ENCODE results near the gene BANF1.
"Not testable (repeated sequence)": the region's sequence is repeated elsewhere in the genome, so short reads cannot be mapped to it uniquely, and the experiment has no call there.

The BANF1 gene

DNA sequence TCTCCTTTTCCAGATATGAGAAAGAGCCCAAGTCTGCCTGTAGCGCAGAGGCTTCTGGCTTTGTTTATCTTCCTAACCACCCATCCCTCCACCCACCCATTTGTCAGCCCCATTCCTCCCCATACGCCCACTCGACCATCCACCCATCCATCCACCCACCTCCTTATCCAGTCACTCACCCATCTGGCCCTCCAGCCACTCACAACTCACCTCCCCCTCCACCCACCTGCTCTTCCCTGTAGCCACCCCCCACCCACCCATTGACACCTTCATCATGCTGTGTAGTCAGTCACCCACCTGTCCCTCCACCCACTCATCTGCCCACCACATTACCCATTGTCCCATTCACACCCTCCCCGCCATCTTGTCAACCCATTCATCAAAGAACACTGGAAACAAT lies 15.0 kb downstream of the BANF1 start:
- Mint-ChIP-seq H3K27ac (ENCODE audit: low read depth) (no peak overlapping the region), H3K36me3 (ENCODE audit: insufficient read depth) (no peaks in the 10 kb centered on the region), H3K27me3 (peaks cover 1% of the 10 kb centered on the region), H3K9me3 (no peaks in the 10 kb centered on the region), H3K4me3 (no peak overlapping the region), H3K4me1 (peaks cover 4% of the 10 kb centered on the region)
- no peak for ATAC-seq (replicated peaks; ENCODE audit: extremely low read depth, poor library complexity, severe bottlenecking)
- no peak for DNase-seq (ENCODE audit: low spot score in 2 of 2)

DNA sequence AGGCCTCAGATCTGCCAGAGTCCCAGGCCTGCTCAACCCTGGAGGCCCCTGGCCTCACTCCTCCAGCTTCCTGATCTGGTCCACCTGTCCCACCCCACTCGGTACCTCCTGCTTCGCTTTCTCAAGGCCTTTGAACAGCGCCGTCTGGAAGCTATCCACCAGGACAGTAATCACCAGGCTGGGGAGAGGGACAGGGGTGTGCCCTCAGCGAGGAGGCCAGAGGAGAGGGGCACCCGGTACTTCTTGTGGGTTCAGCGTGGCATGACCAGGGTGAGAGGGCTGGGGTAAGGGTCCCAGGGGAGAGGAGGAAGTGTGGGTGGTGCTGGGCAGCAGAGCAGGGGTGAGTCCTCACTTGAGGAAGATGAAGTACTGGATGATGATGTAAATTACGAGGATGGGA lies 17.9 kb downstream of the BANF1 start:
- Mint-ChIP-seq H3K27me3 (peaks cover 9% of the 10 kb centered on the region), H3K9me3 (no peaks in the 10 kb centered on the region), H3K27ac (ENCODE audit: low read depth) (no peak overlapping the region), H3K4me1 (peaks cover 9% of the 10 kb centered on the region), H3K36me3 (ENCODE audit: insufficient read depth) (no peaks in the 10 kb centered on the region), H3K4me3 (no peak overlapping the region)
- ATAC-seq (replicated peaks; ENCODE audit: extremely low read depth, poor library complexity, severe bottlenecking) = no peak
- DNase-seq (ENCODE audit: low spot score in 2 of 2) = no peak

DNA sequence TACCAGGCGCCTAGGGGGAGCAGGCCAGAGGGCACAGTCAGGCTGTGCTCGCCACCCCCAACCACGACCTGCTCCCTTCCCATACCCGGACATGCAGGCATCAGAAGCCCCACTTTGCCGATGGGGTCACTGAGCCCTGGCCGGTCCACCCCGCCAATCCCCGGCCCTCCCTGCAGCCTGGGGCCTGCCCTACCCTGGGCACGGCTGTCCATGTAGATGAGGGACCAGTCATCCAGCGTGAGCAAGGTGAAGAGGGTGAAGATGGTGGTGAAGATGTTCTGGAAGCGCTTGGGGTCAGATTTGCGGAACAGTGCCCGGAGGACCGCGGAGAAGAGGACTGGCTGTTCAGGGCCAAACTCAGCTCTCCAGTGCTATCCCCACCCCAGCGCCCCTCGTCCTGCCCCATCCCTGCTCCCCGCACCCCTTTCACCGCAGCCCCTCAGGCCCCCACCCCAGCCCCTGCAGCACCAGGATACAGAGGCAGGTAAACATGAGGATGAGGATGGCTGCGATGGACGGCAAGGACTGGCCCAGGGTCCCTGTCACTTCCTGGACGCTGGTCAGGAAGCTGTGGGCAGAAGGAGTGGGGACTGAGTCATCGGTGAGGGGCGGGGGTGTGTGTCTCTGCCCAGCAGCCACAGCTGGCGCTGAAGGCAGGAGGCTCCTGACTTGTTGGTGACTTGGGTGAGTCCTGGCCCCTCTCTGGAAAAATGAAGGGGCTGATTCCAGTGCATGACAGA lies 18.5 kb downstream of the BANF1 start:
- Mint-ChIP-seq H3K4me3 (no peak overlapping the region), H3K27me3 (peaks cover 9% of the 10 kb centered on the region), H3K27ac (ENCODE audit: low read depth) (no peak overlapping the region), H3K4me1 (peaks cover 9% of the 10 kb centered on the region), H3K36me3 (ENCODE audit: insufficient read depth) (no peaks in the 10 kb centered on the region), H3K9me3 (no peaks in the 10 kb centered on the region)
- no peak for ATAC-seq (replicated peaks; ENCODE audit: extremely low read depth, poor library complexity, severe bottlenecking)
- no peak for DNase-seq (ENCODE audit: low spot score in 2 of 2)

DNA sequence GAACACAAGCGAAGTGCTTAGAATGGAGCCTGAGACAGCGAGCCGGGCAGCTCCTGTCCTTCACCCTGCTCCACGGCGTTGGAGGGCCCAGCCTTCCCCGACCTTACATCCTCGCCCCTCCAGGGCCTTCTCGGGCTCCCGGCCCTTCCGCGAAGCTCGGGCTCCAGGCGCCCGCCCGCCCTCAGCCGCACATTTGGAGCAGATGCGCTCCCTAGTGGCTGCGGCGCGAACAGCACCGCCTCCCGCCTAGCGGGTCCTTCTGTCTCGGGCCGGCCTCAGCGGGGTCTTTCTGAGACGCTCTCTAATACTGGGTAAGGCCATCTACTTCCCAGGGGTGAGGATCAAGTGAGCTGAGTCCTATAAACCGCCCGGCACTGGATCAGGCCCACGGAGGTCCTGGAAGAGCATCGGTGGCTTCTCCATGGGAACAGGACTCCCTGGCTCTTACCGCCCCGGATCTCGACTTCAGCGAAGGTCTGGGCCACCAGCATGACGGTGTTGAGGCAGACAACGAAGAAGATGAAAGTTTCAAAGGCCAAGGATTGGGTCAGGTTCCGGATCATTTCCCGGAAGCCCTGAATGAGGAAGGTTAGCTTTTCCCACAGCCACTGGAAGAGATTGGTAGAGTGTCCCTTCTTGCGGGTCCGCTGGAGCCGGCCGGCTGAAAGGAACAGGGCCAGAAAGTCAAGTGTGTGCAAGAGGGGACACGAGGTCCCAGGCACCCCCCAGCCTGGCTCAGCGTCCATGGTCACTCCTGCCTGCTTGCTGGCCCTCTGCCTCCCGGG lies 20.3 kb downstream of the BANF1 start:
- no peak overlapping the region for H3K27ac Mint-ChIP-seq (ENCODE audit: low read depth)
- H3K9me3 Mint-ChIP-seq = no peaks in the 10 kb centered on the region
- ATAC-seq (replicated peaks; ENCODE audit: extremely low read depth, poor library complexity, severe bottlenecking) (peak; percentile 82), DNase-seq (ENCODE audit: low spot score in 2 of 2) (peak; percentile 59 to 76)
- H3K36me3 Mint-ChIP-seq (ENCODE audit: insufficient read depth) = no peaks in the 10 kb centered on the region
- H3K4me3 Mint-ChIP-seq = no peak overlapping the region
- H3K27me3 Mint-ChIP-seq = peaks cover 9% of the 10 kb centered on the region
- H3K4me1 Mint-ChIP-seq = peaks cover 9% of the 10 kb centered on the region

DNA sequence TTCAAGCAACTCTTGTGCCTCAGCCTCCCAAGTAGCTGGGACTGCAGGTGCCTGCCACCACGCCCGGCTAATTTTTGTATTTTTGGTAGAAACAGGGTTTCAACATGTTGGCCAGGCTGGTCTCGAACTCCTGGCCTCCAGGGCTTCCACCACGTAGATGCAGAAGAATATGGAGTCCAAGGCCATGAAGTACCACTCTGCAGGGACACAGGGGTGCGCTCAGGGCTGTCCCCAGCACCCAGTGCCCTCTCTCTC lies 20.8 kb downstream of the BANF1 start:
- H3K4me1 Mint-ChIP-seq; ATAC-seq (replicated peaks; ENCODE audit: extremely low read depth, poor library complexity, severe bottlenecking); H3K36me3 Mint-ChIP-seq (ENCODE audit: insufficient read depth); H3K4me3 Mint-ChIP-seq; H3K27me3 Mint-ChIP-seq; H3K9me3 Mint-ChIP-seq; DNase-seq (ENCODE audit: low spot score in 2 of 2); H3K27ac Mint-ChIP-seq (ENCODE audit: low read depth): not testable (repeated sequence)

DNA sequence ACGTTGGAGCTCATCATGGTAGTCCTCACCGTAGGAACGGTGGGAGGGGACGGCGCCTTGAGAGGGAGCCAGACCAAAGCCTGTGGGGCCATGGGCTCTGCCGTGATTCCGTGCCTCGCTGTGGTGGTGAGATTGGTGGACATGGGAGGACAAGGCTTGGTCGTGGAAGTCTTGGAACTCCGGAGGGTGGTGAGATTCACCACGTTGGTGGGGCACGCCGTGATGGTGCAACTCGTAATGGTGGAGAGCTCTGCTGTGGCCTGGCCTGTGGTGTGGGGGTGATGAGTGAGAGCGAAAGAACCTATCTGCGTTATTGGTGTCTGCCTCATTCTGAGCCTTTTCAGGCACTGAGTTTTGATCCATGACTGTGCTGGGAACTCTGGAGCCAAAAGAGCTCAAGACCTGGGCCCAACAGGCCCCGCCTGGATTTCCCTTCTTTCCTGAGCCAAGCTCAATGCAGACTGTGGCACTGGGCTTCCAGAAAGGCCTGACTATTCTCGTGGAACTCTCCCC lies 23.8 kb downstream of the BANF1 start, which contains the start of gene CATSPER1:
Gene CATSPER1 (minus strand): TSS at position 463 of the 513 bp plus-strand sequence. CDS start 100 bp downstream, at position 363.
- Mint-ChIP-seq H3K27me3 (peaks cover 9% of the 10 kb centered on the region), H3K4me1 (peaks cover 7% of the 10 kb centered on the region), H3K4me3 (no peak within 1 kb of the TSS), H3K9me3 (no peaks in the 10 kb centered on the region), H3K36me3 (ENCODE audit: insufficient read depth) (no peaks in the 10 kb centered on the region), H3K27ac (ENCODE audit: low read depth) (no peak within 1 kb of the TSS)
- DNase-seq (ENCODE audit: low spot score in 2 of 2) (no peak), ATAC-seq (replicated peaks; ENCODE audit: extremely low read depth, poor library complexity, severe bottlenecking) (no peak)

DNA sequence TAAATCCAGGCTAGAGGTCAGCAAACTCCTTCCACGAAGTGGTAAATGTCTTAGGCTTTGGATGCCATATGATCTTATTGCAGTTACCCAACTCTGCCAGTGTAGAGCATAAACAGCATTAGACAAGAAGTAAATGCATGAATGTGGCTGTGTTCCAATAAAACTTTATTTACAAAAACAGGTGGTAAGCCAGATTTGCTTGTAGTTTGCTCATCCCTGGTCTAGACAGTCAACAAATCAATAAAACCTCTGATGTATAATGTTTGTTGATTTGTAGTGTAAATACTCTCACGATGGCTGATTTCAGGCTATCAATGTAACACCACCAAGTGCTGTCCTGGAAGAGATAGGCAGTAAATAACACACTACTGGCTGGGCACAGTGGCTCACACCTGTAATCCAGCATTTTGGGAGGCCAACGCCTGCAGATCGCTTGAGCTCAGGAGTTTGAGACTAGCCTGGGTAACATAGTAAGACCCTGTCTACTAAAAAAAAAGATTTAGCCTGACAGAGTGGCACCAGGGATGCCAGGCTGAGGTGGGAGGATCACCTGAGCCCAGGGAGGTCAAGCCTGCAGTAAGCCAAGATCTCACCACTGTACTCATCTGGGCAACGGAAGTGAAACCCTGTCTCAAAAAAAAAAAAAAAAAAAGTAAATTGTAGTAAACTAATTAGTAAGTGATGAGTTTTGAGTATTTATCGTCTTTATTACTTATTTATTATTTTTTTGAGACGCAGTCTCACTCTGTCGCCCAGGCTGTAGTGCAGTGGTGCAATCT lies 30.8 kb downstream of the BANF1 start:
- Mint-ChIP-seq H3K27ac (ENCODE audit: low read depth) (no peak overlapping the region), H3K4me3 (no peak overlapping the region), H3K9me3 (no peaks in the 10 kb centered on the region), H3K4me1 (no peaks in the 10 kb centered on the region), H3K27me3 (peaks cover 15% of the 10 kb centered on the region), H3K36me3 (ENCODE audit: insufficient read depth) (no peaks in the 10 kb centered on the region)
- no peak for DNase-seq (ENCODE audit: low spot score in 2 of 2)
- ATAC-seq (replicated peaks; ENCODE audit: extremely low read depth, poor library complexity, severe bottlenecking) = no peak

DNA sequence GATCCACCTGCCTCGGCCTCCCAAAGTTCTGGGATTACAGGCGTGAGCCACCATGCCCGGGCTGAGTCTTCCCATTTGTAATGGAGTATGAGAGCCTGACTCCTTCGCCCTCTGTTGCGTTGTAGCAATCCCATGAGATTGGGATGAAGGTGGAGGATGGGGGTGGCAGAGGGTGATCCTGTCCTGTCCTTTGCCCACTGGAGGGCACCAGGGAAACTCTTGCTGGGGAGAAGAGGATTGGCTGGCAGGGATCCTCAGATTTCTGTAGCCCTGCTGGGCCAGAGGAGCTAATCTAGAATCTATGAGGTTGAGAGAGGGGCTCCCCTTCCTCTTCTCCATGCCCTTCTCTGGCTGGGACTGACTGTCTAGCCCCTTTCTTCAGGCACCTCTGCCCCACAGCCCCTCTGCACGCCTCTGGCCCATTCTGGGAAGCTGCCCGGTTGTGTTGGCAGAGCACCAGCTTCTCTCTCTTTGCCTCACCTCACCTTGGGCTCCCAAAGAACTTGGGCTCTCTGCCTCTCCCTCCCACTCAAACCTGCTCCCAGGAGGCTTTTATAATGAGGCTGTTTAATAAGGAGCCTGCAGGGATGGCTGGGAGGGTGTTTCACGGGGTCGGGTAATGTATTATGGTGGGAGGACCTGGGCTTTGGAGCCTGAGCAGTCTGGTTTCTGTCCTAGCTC lies 33.5 kb downstream of the BANF1 start:
- Mint-ChIP-seq H3K27me3 (peaks cover 15% of the 10 kb centered on the region), H3K9me3 (no peaks in the 10 kb centered on the region), H3K4me1 (no peaks in the 10 kb centered on the region), H3K27ac (ENCODE audit: low read depth) (no peak overlapping the region), H3K4me3 (no peak overlapping the region), H3K36me3 (ENCODE audit: insufficient read depth) (no peaks in the 10 kb centered on the region)
- ATAC-seq (replicated peaks; ENCODE audit: extremely low read depth, poor library complexity, severe bottlenecking) (no peak), DNase-seq (ENCODE audit: low spot score in 2 of 2) (no peak)

DNA sequence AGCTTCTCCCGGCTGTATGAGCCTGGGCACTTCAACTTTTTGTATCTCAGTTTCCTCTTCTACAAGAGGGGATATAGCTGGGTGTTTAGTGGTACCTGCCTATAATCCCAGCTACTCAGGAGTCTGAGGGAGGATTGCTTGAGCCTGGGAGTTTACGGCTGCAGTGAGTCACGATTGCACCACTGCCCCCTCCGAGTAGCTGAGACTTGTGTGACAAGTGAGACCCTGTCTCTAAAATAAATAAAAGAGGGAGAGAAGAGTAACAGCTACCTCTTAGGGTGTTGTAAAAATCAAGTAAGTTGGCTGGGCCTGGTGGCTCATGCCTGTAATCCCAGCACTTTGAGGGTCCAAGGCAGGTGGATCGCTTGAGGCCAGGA lies 34.0 kb downstream of the BANF1 start:
- DNase-seq (ENCODE audit: low spot score in 2 of 2) (no peak), ATAC-seq (replicated peaks; ENCODE audit: extremely low read depth, poor library complexity, severe bottlenecking) (no peak)
- no peaks in the 10 kb centered on the region for H3K4me1 Mint-ChIP-seq
- no peaks in the 10 kb centered on the region for H3K36me3 Mint-ChIP-seq (ENCODE audit: insufficient read depth)
- H3K27me3 Mint-ChIP-seq = peaks cover 15% of the 10 kb centered on the region
- no peak overlapping the region for H3K4me3 Mint-ChIP-seq
- no peak overlapping the region for H3K27ac Mint-ChIP-seq (ENCODE audit: low read depth)
- no peaks in the 10 kb centered on the region for H3K9me3 Mint-ChIP-seq

DNA sequence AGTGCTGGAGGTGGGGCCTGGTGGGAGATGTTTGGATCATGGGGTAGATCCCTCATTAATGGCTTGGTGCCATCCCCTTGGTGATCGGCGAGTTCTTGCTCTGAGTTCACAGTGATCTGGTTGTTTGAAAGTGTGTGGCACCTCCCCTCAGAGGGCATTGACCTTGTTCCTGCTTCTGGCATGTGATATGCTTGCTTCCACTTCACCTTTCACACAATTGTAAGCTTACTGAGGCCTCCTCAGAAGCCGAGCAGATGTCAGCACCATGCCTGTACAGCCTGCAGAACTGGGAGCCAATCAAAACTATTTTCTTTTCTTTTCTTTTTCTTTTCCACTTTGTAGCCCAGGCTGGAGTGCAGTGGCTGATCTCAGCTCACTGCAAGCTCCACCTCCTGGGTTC lies 35.0 kb downstream of the BANF1 start:
- Mint-ChIP-seq H3K36me3 (ENCODE audit: insufficient read depth) (no peaks in the 10 kb centered on the region), H3K27me3 (peaks cover 15% of the 10 kb centered on the region), H3K4me1 (no peaks in the 10 kb centered on the region), H3K4me3 (no peak overlapping the region), H3K27ac (ENCODE audit: low read depth) (no peak overlapping the region), H3K9me3 (no peaks in the 10 kb centered on the region)
- DNase-seq (ENCODE audit: low spot score in 2 of 2) (no peak), ATAC-seq (replicated peaks; ENCODE audit: extremely low read depth, poor library complexity, severe bottlenecking) (no peak)

DNA sequence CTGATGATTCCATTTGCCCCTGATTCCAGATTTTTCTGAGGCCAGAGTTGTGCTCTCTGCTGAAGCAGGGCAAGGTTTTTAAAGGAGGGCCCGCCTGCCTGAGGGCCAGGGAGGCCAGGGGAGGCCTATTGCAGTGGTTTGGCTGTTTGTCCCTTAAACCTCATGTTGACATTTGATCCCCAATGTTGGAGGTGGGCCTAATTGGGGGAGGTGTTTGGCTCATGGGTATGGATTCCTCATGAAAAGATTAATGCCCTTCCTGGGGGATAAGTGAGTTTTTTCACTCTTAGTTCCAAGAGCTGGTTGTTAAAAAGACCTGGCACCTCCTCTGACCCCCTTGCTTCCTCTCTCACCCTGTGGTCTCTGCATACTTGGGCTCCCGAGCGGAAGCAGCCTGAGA lies 37.5 kb downstream of the BANF1 start:
- Mint-ChIP-seq H3K36me3 (ENCODE audit: insufficient read depth) (peaks cover 1% of the 10 kb centered on the region), H3K27me3 (peaks cover 9% of the 10 kb centered on the region), H3K4me1 (peaks cover 4% of the 10 kb centered on the region), H3K9me3 (no peaks in the 10 kb centered on the region), H3K4me3 (no peak overlapping the region), H3K27ac (ENCODE audit: low read depth) (no peak overlapping the region)
- DNase-seq (ENCODE audit: low spot score in 2 of 2) = no peak
- ATAC-seq (replicated peaks; ENCODE audit: extremely low read depth, poor library complexity, severe bottlenecking) = no peak

DNA sequence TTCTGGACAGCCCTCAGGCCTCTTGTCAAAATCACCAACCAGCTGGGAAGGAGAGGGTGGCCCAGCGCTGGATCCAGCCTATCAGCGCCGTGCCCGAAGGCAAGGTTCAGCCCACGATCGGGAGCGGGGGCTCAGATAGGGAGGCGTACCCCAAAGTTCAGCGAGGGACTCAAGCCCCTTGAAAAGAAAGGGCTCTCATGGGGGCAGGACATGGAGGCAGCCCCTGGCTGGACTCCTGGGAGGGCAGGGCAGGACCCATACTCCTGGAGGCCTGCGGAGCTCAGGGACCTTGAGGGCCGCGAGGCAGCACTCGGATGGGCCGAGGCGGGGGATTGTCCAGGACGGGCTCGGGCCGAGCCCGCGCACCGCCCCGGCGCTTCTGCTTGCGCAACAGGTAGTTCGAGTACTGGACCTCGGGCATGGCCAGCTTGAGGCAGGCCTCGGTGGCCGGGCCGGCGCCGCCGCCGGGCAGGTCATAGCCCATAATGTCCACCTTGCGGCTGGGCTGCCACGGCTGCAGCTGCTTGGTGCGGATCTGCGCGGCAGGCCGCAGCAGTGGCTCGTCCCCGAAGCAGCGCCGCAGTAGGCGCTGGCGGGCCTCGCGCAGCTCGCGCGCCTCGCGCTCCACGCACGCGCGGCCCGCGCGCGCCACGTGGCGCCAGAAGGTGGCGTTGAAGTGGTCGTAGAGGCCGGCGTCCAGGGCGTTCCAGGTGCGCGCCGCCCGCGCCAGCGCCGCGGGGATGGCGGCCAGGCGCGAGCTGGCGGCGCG lies 40.1 kb downstream of the BANF1 start:
- Mint-ChIP-seq H3K27me3 (no peaks in the 10 kb centered on the region), H3K36me3 (ENCODE audit: insufficient read depth) (peaks cover 3% of the 10 kb centered on the region), H3K4me3 (no peak overlapping the region), H3K27ac (ENCODE audit: low read depth) (no peak overlapping the region), H3K9me3 (no peaks in the 10 kb centered on the region), H3K4me1 (peaks cover 16% of the 10 kb centered on the region)
- DNase-seq (ENCODE audit: low spot score in 2 of 2) = no peak
- ATAC-seq (replicated peaks; ENCODE audit: extremely low read depth, poor library complexity, severe bottlenecking) = no peak

All from central memory CD8-positive, alpha-beta T cell (primary cell).